ENCODE data around the gene ZNF480.
"Not testable (repeated sequence)": the region's sequence is repeated elsewhere in the genome, so short reads cannot be mapped to it uniquely, and the experiment has no call there.

ZNF480 gene

DNA sequence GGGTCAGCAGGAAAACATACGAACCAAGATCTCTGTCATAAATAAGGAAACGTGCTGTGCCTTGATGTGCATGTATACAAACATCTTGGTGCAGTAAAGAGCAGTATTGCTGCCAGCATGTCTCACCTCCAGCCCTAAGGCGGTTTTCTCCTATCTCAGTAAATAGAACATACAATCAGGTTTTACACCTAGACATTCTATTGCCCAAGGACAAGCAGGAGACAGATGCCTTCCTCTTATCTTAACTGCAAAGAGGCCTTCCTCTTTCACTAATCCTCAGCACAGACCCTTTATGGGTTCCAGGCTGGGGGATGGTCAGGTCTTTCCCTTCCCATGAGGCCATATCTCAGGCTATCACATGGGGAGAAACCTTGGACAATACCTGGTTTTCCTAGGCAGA is 42.1 kb downstream of the ZNF480 start:
- DNase-seq = not testable (repeated sequence)

DNA sequence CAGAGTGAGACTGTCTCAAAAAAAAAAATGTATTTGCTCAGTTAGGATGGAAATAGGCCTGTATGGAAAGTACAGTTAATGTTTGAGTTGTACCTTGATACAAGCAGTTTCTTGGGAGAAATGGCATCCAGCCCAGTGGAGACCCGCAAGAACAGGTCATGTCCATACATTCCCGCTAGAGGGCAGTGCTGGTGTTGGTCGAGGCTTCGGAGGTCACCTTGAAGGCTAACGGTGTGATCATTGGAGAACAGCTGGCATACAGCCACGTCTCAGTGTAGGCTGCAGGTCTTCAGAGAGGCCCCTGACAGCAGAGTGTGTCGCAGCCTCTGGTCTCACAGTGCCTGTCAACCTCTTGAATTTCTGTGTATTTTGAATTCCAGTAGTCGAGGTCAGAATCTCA is 46.6 kb downstream of the ZNF480 start:
- DNase-seq = peak in 1 of 2 donors; percentile 5

DNA sequence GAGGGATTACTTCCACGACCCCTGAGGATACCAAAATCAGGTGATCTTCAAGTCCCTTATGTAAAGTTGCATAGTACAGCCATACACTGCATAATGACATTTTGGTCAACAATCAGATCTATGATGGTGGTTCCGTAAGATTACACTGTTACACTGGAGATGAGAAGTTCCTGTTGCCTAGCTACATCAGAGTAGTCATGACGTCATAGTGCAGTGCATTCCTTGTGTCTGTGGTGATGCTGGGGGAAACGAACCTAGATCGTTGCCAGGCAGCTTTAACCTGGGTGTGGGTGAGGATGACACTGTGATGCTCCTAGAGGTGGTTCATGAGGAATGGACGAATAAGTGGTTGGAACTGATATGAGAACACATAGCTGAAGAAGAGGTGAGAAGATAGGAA is 48.2 kb downstream of the ZNF480 start:
- DNase-seq = no peak

DNA sequence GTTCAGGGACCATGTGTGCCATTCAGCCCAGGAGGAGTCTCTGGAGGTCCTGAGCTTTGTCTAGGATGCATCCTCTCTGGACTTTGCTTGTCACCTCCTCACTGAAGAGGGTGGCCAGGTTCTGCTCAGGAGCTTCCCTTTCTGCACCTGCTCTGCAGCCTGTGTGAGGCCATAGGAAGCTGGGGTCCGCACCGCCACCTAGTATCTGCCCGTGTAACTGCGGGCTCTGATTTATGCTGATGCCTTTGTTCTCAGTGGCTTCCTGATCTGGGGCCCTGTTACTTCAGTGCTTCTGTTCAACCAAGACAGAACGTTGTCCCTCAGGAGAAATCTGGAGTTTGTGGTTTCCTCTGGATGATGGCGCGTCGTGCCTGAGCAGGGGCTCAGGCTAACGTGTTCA is 54.5 kb downstream of the ZNF480 start:
- DNase-seq = no peak

DNA sequence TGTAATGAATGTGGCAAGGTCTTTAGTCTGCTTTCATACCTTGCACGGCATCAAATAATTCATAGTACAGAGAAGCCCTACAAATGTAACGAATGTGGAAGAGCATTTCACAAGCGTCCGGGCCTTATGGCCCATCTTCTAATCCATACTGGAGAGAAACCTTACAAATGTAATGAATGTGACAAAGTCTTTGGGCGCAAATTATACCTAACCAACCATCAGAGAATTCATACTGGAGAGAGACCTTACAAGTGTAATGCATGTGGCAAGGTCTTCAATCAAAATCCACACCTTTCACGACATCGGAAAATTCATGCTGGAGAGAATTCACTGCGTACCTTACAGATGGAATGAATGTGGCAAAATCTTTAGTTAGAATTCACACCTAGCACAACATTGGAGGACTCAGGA is 69.5 kb downstream of the ZNF480 start:
- no peak for DNase-seq

DNA sequence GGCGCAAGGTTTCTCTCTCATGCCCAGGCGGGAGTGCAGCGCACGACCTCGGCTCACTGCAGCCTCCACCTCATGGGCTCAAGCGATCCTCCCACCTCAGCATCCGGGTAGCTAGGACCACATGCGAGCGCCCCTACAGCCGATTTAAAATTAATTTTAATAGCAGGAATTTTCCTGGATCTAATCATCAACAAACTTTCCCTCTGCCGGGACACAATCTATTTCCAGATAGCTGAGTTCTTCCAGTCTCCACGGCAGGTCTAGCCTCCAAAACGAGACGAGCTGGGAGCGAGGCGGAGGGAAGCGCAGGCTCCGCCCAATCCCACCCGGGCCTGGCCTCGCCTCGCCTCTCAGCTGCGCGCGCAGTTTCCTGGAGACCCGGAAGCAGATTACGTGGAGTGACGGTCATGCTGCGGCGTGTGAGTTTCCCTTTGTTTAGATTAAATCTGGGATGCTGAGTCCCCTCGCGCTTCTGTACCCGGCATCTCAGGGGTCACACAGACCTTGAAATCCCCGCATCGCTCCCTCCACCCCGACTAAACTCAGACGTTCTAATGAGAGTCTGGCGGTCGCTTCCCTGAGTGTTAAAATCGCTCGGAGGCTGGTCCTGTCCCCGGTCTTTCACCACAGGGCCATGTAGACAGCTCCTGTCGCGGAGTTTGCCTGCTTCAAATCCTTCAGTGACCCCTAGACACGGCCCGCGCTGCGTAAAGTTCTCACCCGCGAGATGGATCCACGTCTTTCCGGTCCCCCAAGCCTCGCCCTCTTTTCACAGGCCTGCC is 72.8 kb downstream of the ZNF480 start, which contains the start of gene ZNF880:
TSS of gene ZNF880 (plus strand) at position 365 of the 782 bp plus-strand sequence. CDS start at position 408, 43 bp downstream.
- peak; percentile 77 to 82 for DNase-seq

DNA sequence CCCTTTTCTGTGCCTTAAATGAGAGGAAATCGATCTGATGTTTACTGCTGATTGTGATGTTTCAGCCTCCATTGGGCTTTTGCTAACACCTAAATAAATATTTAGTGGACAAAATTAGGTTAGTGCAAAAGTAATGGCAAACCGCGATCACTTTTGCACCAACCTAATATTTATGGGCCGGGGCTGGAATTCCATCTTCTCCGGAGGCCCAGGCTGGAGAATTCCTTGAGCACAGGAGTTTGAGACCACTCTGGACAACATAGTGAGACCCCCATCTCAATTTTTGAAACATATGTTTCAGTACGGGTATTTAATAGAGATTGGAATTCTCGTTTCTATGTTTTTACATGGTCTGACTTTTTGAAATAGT is 73.4 kb downstream of the ZNF480 start:
- DNase-seq = no peak

Data from hippocampal formation (tissue), 2 donors.